Measurements from ENCODE around the gene FFAR1.

Gene FFAR1

DNA sequence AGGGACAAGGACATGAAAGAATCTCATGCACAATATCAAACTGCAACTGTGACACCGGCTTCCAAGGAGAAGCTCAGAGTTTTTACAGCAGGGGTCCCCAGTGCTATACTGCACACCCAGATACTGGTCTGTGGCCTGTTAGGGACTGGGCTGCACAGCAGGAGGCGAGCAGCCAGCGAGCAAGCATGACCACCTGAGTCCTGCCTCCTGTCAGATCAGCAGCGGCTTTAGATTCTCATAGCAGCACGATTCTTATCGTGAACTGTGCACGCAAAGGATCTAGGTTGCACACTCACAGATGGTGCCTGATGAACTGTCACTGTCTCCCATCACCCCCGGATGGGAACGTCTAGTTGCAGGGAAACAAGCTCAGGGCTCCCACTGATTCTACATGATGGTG is 31.8 kb upstream of the FFAR1 start:
- DNase-seq, result no peak

DNA sequence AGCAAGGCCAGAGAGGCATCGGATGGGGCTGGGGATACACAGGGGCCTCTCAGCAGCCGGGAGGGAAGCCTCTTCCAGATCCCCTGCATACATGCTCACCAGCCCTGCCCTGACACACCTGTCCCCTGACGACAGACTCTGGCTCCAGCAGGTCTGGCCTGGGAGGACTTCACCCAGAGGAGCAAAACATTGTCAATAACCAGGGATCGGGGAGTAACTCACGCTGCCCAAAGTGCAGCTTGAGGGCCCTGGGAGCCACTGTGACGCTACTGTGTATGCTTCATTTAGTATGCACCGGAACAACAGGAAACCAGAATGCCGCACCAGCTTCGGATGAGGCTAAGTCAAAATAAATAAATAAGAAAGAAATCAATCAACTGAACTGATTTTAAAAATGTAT is 31.1 kb upstream of the FFAR1 start:
- no peak for DNase-seq

DNA sequence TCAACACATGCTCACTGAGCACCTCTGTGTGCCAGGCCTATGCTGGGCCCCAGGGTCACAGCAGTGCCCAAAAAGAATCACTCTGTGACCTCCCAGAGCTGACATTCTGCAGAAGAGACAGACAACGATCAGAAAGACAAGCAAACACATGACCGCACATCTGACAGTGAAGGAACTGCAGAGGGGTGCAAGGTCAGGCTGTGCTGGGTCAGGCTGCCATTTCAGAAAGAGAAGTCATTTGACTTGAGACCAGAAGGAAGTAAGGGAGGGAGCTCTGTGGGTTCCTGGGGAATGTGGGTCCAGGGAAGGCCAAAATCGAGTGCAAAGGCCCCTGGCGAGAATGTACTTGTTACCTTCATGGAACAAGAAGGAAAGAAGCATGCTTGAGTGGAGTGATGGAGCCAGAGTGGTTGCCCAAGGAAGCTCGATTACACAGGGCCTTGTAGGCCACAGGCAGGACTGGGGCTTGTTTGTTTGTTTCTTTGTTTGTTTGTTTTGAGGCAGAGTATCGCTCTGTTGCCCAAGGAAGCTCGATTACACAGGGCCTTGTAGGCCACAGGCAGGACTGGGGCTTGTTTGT is 30.1 kb upstream of the FFAR1 start:
- DNase-seq, result no peak

DNA sequence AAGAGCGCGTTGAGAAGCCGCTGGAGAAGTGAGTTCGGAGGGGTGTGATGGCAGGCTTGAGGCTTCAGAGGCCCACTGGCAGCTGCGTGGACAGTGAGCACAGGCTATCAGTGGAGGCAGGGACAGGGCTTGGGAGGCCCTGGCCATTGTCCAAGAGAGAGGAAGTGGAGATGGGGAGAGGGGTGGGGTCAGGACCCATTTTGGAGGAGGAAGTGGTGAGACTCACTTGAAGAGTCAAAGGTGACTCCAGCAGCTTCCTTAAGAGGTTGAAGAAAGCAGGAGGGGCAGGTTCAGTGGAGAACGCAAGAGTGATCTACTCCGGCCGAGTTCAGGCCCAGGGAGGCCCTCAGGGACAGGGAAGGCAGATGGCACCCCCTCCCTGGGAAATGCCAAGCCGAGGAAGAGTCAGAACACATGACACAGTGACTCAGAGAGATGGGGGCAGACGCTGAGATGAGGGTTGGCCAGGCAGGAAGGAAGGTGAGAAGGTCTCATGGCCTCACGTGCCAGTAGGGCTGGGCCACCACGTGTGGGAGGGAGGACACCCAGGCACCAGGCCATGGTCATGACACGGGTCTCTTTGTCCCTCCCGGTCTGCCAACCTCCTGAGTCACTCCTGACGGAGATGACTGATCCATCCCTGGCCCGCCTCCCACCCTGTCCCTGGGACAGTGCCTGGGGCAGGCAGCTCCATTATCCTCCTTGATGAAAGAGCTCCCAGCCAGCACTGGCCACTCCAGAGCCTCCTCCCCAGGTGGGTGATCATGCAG is 28.8 kb upstream of the FFAR1 start:
- peak; percentile 92 for DNase-seq

DNA sequence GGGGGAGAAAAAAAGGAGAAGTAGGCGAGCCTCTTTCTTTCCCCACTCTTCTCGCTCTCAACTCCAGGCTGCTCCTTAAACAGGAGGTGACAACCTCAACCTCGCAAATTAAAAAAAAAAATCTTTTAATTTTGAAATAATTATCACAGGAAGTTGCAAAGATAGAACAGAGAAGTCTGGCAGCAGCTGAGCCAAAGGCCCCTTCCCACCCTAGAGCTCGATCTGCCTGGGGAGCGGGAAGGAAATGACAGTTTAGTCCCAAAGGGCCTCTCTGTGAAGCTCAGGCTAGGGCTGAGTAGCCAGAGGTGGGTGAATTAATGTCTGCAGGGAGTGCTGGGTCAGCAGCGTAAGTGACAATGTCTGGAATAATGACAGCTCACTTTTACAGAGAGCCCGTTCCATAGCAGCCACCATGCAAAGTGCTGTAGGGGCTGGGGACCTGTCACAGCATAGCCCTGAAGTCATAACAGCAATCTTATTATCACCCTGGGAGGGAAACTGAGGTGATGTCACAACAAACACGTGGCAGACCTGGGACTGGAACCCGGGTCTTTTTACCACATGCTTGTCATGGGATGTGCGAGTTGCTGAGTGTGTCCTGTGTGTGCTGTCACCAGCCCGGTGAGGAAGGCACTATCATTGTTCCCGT is 27.5 kb upstream of the FFAR1 start:
- DNase-seq, result no peak

DNA sequence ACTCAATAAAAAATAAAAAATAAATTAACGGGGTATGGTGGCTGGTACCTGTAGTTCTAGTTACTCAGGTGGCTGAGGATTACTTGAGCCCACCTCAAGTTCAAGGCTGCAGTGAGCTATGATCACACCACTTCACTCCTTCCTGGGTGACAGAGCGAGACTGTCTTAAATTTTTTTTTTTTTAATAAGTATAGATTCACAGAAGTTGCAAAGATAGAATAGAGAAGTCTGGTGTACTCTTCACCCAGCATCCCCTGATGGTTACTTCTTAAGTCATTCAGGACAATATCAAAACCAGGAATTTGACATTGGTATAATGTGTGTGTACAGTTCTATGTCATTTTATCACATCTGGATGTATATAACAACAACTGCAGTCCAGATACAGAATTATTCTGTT is 26.4 kb upstream of the FFAR1 start:
- DNase-seq, result no peak

DNA sequence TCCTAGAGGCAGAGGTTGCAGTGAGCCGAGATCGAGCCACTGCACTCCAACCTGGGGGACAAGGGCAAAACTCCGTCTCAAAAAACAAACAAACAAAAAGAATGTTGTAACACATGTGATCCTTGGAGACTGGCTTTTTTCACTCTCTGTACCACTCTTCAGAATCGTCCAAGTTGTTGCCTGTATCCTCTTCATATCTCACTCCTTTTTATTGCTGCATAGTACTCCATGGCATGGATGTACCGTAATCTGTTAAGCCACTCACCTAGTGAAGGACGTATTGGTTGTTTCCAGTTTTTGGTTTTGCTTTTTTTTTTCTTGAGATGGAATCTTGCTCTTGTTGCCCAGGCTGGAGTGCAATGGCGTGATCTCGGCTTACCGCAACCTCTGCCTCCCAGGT is 25.7 kb upstream of the FFAR1 start:
- no peak for DNase-seq

DNA sequence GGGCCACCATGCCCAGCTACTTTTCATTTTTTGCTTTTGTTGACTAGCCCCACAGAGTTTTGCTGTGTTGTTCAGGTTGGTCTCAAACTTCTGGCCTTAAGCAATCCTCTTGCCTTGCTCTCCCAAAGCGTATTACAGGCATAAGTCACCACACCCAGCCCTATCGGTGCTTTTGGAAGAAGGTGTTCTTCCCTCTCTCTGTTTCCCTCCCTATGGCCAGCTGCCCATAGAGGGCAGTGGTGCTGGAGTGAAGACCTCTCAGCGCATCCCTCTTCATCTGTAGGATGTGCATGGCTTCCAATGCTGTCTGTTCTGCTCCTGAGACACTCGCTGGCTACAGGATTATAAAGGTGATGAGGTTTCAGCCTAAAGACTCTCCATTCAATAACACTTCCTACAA is 20.1 kb upstream of the FFAR1 start:
- DNase-seq, result no peak

DNA sequence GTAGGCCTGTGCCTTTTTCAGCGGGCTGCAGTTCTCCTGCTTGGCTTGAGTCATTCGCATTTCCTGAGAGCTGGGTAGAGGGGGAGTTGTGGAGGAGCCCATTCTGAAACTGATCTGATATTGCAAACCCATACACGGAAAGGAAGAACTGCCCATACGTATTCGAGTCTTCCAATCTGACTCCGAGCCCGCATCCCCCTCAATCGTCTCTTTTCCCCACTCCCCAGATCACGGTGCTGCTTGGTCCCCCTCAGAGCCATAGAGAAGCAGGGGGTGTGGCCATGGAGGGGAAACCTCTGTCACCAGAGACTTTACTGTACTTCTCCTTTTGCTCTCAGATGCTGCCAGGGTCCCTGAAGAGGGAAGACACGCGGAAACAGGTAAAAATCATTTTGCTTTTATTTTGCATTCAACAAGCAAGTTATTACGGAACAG is 18.8 kb upstream of the FFAR1 start, which contains the start of gene CD22:
Gene CD22 (plus strand): TSS at position 337 of the 435 bp plus-strand sequence. CDS start 2,854 bp downstream, outside the sequence.
- no peak for DNase-seq

DNA sequence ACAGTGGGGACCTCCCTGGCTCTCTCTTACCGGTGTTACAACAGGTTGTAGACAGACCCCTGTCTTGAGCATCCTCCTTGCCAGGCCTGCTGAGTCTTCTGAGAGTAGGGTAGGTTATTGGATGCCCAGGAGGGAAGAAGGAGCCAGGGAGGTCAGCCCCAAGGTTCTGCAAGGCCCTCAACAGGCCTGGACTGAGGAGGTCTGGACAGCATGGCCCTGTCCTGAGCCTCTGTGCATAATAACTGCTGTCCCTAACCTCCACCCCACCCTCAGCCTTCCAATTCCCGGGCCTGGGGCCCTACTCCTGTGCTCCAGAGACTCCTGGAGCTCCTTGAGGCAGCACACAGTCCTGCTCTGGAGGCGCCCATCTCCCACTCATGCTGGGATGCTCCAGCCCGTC is 18.4 kb upstream of the FFAR1 start:
- DNase-seq, result no peak

DNA sequence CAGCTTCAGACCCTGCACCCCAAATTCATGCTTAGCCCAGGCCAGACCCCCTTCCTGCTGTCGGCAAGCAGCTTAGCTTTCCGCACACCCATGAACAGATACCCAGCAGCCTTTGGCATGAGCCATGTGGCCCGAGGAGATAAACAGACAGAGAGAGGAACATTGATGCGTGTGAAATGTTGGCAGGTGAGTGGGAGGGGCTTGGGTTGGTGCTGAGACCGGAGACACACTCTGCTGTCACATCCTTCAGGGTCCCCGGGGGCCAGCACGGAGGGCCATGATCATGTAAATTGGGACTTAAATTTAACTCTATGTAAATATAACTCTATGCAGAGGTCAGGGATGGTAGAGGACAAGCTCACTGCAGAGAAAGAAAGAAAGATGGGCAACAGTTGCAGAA is 17.2 kb upstream of the FFAR1 start:
- DNase-seq, result no peak

DNA sequence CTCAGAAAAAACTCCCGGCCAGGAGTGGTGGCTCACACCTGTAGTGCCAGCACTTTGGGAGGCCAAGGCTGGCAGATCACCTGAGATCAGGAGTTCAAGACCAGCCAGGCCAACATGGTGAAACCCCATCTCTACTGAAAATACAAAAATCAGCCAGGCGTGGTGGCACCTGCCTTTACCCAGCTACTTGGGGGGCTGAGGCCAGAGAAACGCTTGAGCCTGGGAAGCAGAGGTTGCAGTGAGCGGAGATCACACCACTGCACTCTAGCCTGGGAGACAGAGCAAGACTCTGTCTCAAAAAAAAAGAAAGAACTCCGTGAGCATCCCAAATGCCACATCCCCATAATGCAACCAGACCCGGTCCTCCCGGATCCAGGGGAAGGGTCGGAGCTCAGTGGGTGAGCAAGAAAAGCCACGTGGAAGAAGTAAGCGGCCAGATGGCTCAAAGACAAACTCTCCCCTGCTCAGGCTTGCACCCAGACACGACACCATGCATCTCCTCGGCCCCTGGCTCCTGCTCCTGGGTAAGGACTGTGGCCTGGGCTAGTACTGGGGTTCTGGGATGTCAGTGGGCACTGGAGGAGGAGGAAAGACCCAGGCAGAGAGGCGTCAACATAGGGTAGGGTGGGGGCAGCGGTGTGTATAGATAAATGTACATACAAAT is 16.0 kb upstream of the FFAR1 start:
- DNase-seq, result no peak

DNA sequence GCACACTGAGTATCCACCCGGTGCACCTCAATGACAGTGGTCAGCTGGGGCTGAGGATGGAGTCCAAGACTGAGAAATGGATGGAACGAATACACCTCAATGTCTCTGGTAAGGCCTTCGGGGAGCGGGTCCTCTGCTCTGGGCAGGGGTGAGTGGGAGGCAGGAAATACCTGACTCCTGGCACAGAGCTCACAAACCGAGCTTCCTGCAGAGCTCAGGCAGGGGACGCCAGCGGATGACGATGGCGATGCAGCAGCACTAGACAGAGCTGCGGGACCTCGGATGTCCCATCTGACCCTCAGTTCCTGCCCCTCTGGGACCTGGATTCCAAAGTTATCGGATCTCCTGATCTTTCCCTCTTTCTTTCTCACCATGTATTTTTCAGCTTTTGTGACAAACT is 14.9 kb upstream of the FFAR1 start:
- no peak for DNase-seq

DNA sequence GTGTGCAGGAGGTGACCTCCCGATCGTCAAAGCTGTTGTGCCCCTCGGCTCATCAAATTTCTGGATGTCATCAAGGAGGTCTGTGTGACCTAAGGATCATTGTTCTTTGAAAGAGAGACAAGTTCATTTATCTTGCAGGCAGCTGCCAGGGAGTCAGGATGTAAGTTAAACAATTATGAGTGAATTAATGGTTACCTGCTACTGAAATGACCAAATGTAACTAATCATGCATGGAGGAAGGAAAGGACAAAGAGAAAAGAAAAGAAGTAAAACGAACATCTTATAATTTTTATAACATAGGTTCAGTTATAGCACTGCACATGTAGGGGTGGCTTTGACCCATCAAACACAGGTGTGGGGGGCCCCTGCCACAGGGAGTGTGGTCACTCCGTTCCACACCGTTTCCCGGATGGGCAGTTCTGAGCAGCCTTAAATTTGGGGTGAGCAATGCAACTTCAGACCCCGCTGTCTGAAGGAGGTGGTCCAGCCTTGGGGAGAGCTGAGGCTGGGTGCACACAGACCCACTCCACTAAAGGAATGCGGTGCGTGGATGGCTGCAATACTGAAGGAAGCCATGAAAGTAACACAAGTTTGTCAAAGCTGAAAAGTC is 13.5 kb upstream of the FFAR1 start:
- no peak for DNase-seq

DNA sequence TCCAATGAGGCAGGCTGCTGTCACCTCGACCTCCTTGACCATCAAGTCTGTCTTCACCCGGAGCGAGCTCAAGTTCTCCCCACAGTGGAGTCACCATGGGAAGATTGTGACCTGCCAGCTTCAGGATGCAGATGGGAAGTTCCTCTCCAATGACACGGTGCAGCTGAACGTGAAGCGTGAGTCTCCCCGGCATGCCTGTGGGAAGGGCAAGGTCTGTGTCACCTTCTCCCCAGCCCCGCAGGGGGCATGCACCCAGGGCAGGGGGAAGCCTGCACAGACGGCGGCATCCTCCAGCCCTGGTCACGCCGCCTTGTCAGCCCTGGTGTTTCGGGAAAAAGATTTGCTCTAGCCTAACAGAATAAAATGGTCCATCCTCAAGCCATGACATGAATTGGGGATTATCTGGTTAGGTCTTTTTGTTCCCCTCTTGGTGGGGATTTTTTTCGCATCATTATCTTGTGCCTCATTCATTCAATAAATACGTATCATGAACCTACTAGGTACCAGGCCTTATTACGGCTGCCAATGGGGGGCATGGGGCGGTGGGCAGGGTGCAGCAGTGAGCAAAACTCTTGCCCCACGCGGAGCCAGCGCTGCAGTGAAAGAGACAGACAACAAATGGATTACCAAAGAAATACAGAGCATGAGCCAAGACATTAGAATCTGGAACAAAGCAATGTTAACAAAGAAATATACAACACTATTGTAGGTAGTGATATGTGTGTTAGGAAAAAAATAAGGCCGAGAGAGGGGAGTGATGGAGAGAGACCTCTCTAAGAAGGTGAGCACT is 11.3 kb upstream of the FFAR1 start:
- DNase-seq, result no peak

DNA sequence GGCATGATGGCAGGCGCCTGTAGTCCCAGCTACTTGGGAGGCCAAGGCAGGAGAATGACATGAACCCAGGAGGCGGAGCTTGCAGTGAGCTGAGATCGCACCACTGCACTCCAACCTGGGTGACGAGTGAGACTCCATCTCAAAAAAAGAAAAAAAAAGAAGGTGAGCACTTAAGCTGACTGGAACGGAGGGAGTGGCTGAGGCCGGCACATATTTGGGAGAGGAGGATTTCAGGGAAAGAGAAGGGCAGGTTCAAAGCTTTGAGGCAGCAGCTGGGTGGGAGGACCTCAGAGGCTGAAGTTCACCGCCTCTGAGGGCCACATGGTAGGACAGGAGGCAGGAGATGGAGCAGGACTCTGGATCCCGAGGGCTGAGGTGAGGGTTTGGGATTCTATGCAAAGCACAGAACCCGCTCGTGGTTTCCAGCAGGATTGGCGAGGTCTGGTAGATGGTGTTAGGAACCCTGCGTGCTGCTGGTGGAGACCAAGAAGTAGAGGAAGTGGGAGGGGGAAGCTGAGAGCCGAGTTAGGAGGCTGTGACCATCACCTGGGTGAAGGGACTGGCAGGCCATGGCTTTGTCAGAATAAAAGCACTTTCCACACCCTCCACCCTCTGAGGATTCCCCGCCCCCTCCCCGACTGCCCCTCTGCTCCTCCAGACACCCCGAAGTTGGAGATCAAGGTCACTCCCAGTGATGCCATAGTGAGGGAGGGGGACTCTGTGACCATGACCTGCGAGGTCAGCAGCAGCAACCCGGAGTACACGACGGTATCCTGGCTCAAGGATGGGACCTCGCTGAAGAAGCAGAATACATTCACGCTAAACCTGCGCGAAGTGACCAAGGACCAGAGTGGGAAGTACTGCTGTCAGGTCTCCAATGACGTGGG is 10.4 kb upstream of the FFAR1 start:
- DNase-seq, result no peak

DNA sequence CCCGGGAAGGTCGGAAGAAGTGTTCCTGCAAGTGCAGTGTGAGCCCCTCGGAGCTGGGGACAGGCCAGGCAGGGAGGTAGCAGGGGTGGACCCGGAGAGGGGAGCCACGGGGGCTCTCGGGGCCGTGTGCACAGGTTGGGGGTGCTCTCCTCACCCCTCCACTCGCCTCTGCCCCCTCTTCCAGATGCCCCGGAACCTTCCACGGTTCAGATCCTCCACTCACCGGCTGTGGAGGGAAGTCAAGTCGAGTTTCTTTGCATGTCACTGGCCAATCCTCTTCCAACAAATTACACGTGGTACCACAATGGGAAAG is 9.8 kb upstream of the FFAR1 start:
- DNase-seq, result no peak

DNA sequence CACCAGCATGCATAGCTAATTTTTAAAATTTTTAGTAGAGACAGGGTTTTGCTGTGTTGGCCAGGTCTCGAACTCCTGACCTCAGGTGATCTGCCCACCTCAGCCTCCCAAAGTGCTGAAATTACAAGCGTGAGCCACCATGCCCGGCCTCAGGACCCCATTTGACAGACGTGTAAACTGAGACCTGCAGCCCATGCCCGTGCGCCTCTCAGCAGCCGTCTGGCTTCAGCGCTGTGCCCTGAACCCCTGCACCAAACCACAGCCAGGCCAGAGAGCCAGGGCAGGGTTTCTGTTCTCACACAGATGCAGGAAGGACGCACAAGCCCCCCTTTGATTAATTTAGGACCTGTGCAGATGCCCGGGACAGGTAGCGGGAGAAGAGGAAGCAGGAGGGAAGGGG is 7.3 kb upstream of the FFAR1 start:
- DNase-seq, result no peak

DNA sequence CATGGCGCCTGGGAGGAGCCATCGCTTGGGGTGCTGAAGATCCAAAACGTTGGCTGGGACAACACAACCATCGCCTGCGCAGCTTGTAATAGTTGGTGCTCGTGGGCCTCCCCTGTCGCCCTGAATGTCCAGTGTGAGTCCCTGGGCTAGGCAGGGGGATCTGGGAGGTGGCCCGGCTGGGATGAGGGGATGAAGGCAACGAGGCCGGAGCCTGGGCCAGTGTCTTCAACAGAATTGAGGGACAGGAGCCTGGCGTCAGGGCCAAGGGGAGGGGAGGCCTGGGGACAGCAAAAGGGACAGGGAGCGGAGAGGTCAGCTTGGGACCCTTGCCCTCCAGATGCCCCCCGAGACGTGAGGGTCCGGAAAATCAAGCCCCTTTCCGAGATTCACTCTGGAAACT is 6.7 kb upstream of the FFAR1 start:
- DNase-seq, result no peak

DNA sequence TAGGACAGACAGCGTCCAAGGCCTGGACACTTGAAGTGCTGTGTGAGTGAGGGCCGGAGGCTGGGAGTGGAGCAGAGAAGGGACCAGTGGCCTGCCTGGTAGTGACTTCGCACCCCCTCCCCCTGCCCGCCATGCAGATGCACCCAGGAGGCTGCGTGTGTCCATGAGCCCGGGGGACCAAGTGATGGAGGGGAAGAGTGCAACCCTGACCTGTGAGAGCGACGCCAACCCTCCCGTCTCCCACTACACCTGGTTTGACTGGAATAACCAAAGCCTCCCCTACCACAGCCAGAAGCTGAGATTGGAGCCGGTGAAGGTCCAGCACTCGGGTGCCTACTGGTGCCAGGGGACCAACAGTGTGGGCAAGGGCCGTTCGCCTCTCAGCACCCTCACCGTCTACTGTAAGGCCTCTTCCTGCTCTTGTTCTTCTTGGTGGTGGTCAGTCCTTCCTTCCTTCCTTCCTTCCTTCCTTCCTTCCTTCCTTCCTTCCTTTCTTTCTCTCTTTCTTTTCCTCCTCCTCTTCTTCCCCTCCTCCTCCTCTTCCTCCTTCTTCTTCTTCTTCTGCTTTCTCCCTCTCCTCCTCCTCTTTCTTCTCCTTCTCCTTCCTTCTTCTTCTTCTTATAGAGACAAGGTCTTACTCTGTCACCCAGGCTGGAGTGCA is 6.0 kb upstream of the FFAR1 start:
- no peak for DNase-seq

DNA sequence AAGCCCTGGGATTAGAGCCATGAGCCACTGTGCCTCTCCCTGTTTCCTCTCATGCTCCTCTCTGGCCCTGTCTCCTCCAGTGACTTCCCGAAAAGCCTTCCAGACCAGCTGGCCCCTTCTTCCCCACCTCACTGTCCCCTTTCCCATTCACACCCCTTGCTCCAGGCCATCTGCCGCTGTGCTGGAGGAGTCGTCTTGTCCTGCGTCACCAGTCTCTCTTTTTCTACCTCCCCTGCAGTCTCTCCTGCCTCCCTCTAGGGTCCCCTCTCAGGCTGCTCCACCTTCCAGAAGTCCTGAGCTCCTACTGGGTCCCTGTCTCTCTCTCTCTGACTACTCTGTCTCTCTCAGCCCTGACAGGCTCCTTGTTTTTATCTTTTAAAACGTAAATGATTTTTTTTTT is 5.3 kb upstream of the FFAR1 start:
- DNase-seq, result no peak
